ENCODE data around the gene NFIA. TPM values are rescaled to one million over a fixed set of nuclear protein-coding genes. Genes with fewer than 3 reads are reported as not detected.

NFIA gene
- total and polyA plus RNA-seq, 2 of the 13 experiments (the other 11 are each of a cell fraction or from before 2014, with no cell fraction given), result 14.7 to 28.5 TPM

DNA sequence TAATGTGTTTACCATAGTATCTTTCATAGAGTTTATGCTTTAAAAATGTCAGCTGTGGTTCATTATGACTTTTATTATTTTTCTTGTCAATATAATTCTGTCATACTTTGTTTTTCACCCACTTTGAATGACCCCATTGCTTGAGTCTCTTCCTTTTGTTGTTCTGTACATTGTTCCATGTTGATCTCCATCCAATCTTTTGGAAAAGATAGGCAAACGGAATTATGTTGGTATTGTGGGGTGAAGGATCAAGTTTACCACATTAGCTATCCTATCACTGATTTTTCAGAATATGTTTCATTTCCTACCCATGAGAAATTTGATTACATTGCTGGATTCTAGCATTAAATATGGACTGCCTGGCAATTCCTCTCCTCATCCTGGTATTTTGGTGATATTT, 196.6 kb downstream of the NFIA start:
- peaks cover 28% of the 10 kb centered on the region for H3K79me2 ChIP-seq (ENCODE audit: insufficient read depth, low read length)

DNA sequence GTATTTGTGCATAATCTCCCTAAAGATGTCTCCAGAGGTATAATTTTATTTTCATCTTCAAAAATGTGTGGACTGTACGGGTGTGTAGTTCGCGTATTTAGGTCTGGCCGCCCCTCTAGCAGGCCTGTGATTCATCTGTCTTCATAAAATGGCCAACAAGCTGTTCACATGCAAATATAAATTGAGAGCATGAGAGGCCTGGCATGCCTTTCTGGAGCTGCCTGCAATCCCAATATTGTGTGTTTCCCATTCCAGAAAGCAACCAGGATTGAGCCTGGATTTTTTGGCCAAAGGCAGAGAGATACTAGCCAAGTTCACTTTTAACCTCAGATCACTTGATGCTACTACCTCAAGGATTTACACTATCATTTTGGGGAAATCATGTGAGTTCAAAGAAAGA, 197.2 kb downstream of the NFIA start:
- Histone ChIP-seq H3K27ac (ENCODE audit: extremely low read length, insufficient read depth, low read length) (no peak overlapping the region), H2AFZ (ENCODE audit: low read length) (no peak overlapping the region), H3K4me3 (replicated peaks in 1 of 3; ENCODE audit: insufficient read depth in 1 of 3, low read depth in 2 of 3, low read length in 3 of 3) (no peak overlapping the region), H3K27me3 (ENCODE audit: control insufficient read depth in 1 of 2, insufficient read depth in 2 of 2, low read length in 2 of 2) (no peaks in the 10 kb centered on the region; a peak in 1 of 5 replicates), H3K4me2 (ENCODE audit: low read depth, low read length) (no peak overlapping the region), H3K36me3 (replicated peaks in 1 of 2; ENCODE audit: control insufficient read depth in 1 of 2, insufficient read depth in 2 of 2, low read length in 2 of 2) (peaks cover 3 to 25% of the 10 kb centered on the region in 2 experiments; a peak in 4 of 5 replicates), H3K9me3 (ENCODE audit: low read length) (no peaks in the 10 kb centered on the region), H4K20me1 (ENCODE audit: insufficient read depth, low read length) (no peaks in the 10 kb centered on the region), H3K79me2 (ENCODE audit: insufficient read depth, low read length) (peaks cover 23% of the 10 kb centered on the region), H3K4me1 (ENCODE audit: insufficient read depth, low read length) (peaks cover 14% of the 10 kb centered on the region), H3K9ac (ENCODE audit: insufficient read depth, low read depth, low read length) (no peak overlapping the region)
- CTCF ChIA-PET (ENCODE audit: low intra/inter-chr PET ratio, low total read pairs), result no interaction called here
- no peak for FAIRE-seq
- intact Hi-C loops (cut with micrococcal nuclease; ENCODE audit: unreplicated experiment) (no loop called here), in situ Hi-C loops (cut with HindIII; ENCODE audit: extremely low pct_ligation_motif_present, low pct_unique_long_range_greater_than_20kb) (no loop called here)
- TF ChIP-seq MEF2D (CRISPR knock-in tag; IDR thresholded peaks at IDR 0.05), result no peak
- POLR2A ChIA-PET, result no interaction called here
- DNase-seq (ENCODE audit: low spot score), result no peak
- WGBS (ENCODE audit: low lambda C conversion rate), result 98% methylated on average over 4 of the region's 4 CpGs
- ATAC-seq, result no peak
- no TSS peak for BruUV-seq (replicated peaks)

More for the DNA sequence above, 196.6 kb downstream of the NFIA start:
- FAIRE-seq, result no peak
- no peak for ATAC-seq
- no peaks in the 10 kb centered on the region for H3K9me3 ChIP-seq (ENCODE audit: low read length)
- intact Hi-C loops (cut with micrococcal nuclease; ENCODE audit: unreplicated experiment), result no loop called here
- ChIA-PET POLR2A (no interaction called here), CTCF (ENCODE audit: low intra/inter-chr PET ratio, low total read pairs) (no interaction called here)
- no peaks in the 10 kb centered on the region for H4K20me1 ChIP-seq (ENCODE audit: insufficient read depth, low read length)
- no peak overlapping the region for H3K4me2 ChIP-seq (ENCODE audit: low read depth, low read length)
- no peak overlapping the region for H3K4me3 ChIP-seq (replicated peaks in 1 of 3; ENCODE audit: insufficient read depth in 1 of 3, low read depth in 2 of 3, low read length in 3 of 3)
- BruUV-seq (replicated peaks), result no TSS peak
- no peak overlapping the region for H3K27ac ChIP-seq (ENCODE audit: extremely low read length, insufficient read depth, low read length)
- WGBS (ENCODE audit: low lambda C conversion rate), result 88% methylated on average over 1 of the region's 1 CpG
- DNase-seq (ENCODE audit: low spot score), result no peak
- peaks cover 14% of the 10 kb centered on the region for H3K4me1 ChIP-seq (ENCODE audit: insufficient read depth, low read length)
- peaks cover 3 to 24% of the 10 kb centered on the region in 2 experiments; a peak in 4 of 5 replicates for H3K36me3 ChIP-seq (replicated peaks in 1 of 2; ENCODE audit: control insufficient read depth in 1 of 2, insufficient read depth in 2 of 2, low read length in 2 of 2)
- TF ChIP-seq HOXA5 (CRISPR knock-in tag; IDR thresholded peaks at IDR 0.05), result no peak
- no peak for TF ChIP-seq ZNF207 (IDR thresholded peaks at IDR 0.05; ENCODE audit: borderline replicate concordance)
- in situ Hi-C loops (cut with HindIII; ENCODE audit: extremely low pct_ligation_motif_present, low pct_unique_long_range_greater_than_20kb), result no loop called here
- H2AFZ ChIP-seq (ENCODE audit: low read length), result no peak overlapping the region
- H3K9ac ChIP-seq (ENCODE audit: insufficient read depth, low read depth, low read length), result no peak overlapping the region
- H3K27me3 ChIP-seq (ENCODE audit: control insufficient read depth in 1 of 2, insufficient read depth in 2 of 2, low read length in 2 of 2), result no peaks in the 10 kb centered on the region; a peak in 1 of 5 replicates
